Activated CD4-positive, alpha-beta T cell treated with anti-CD3 and anti-CD28 coated beads for 36 hours (primary cell): ENCODE data around the gene TFAP2C. TPM values are rescaled to one million over a fixed set of nuclear protein-coding genes. Genes with fewer than 3 reads are reported as not detected.

Experiments
- ATAC-seq: fragments of 200-7000 bp; cut with Tn5 transposase; one replicate; pipeline ENCODE4 v1.10.0; 2021; ENCODE audit warnings: mild to moderate bottlenecking, moderate library complexity
- CTCF ChIA-PET: fragments of 350-600 bp; sonication (Branson Sonifier 250); formaldehyde crosslinking; loops from one replicate; lab custom pipeline; 2021; ENCODE audit warnings: antibody characterized with exemption; lab: Charles Lee
- POLR2A ChIA-PET: fragments of 350-600 bp; sonication (Branson Sonifier 250); formaldehyde crosslinking; loops from one replicate; lab custom pipeline; 2021; ENCODE audit warnings: antibody characterized with exemption, inconsistent platforms; lab: Charles Lee
- DNase-seq: peaks from one replicate; pipeline ENCODE4 v3.0.0-alpha.2; 2020
- H3K27ac Mint-ChIP-seq: one replicate; pipeline ENCODE4 v1.8.0; 2021; ENCODE audit warnings: mixed read lengths
- H3K27me3 Mint-ChIP-seq: one replicate; pipeline ENCODE4 v1.8.0; 2021; ENCODE audit warnings: mixed read lengths
- H3K36me3 Mint-ChIP-seq: one replicate; pipeline ENCODE4 v1.8.0; 2021; ENCODE audit warnings: low read depth, mixed read lengths
- H3K4me1 Mint-ChIP-seq: one replicate; pipeline ENCODE4 v1.8.0; 2021; ENCODE audit warnings: mixed read lengths
- H3K4me3 Mint-ChIP-seq: one replicate; pipeline ENCODE4 v1.8.0; 2021; ENCODE audit warnings: mild to moderate bottlenecking, moderate library complexity, mixed read lengths
- H3K9me3 Mint-ChIP-seq: one replicate; pipeline ENCODE4 v1.8.0; 2021; ENCODE audit warnings: low read depth, mixed read lengths
- intact Hi-C, 2 experiments: fragments of 100-400 bp; cut with DNase I in 1 of 2; cut with micrococcal nuclease in 1 of 2; formaldehyde crosslinking; loops; one replicate each; pipeline versions ENCODE4 v1.14.2 to v1.15.1; 2022 to 2024; cut with DNase I, micrococcal nuclease
- total RNA-seq, 2 experiments: library from RNA; stranded (reverse); gene quantifications; one replicate each; pipeline ENCODE4 v1.2.3, GENCODE V29; 2021

TFAP2C gene
- total RNA-seq: not detected

DNA sequence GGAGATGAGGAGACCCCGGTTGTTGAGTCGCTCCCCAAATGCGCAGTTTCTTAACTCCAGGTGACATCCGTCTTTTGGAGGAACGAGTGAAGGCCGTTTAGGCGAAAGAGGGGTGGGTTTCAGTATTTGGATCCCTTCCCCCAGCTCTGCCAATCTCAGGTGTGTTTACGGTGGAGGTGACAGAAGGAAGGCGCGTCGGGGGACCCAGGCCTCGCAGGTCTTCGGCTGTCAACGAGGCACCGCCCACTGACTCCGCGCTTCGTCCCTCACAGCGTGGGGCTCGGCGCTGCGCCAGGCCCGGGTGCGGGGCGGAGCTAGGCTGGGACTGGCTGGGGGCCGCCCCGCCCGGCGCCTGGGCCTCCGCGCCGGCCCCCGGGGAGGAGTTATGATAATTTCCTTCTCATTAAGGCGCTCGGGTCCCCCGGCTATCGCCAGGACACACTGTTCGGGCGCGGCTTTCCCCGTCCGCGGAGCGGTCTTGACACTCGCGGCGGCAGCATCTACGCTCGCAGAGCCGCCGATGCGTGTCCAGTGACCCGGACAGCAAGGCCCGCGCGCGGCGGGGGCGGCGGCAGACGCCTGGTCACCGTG is at the start of gene TFAP2C:
Gene TFAP2C (plus strand): TSS at position 434 of the 591 bp plus-strand sequence. CDS start 239 bp downstream, outside the sequence.
- peak; percentile 79 for ATAC-seq
- CTCF ChIA-PET: no interaction called here
- H3K4me1 Mint-ChIP-seq: peaks cover 14% of the 10 kb centered on the region
- H3K27me3 Mint-ChIP-seq: peaks cover 61% of the 10 kb centered on the region
- peak; percentile 68 for DNase-seq
- intact Hi-C loops: loop anchor here (1.0 to 10.0 kb wide), 4 partner anchors 297 to 638 kb away; partner anchors contain the start of gene BMP7 (in 2 of the 2)
- H3K9me3 Mint-ChIP-seq: no peaks in the 10 kb centered on the region
- no peak within 1 kb of the TSS for H3K27ac Mint-ChIP-seq
- no peaks in the 10 kb centered on the region for H3K36me3 Mint-ChIP-seq
- H3K4me3 Mint-ChIP-seq: peak within 1 kb of the TSS; percentile 43
- POLR2A ChIA-PET: no interaction called here

- ATAC-seq (no peak), DNase-seq (no peak)
- Mint-ChIP-seq H3K36me3 (no peaks in the 10 kb centered on the region), H3K9me3 (no peaks in the 10 kb centered on the region), H3K4me1 (no peaks in the 10 kb centered on the region), H3K27me3 (peaks cover 13% of the 10 kb centered on the region), H3K27ac (no peak overlapping the region), H3K4me3 (no peak overlapping the region)
- intact Hi-C loops: no loop called here
- POLR2A ChIA-PET: no interaction called here
- CTCF ChIA-PET: interaction anchor here (0.9 kb wide), 1 partner anchor 30 kb away, joined by 3 read pairs; no protein-coding TSS in a partner anchor
Measured at GRCh38 chr20:56580226-56580625, 48.9 kb upstream of the TFAP2C start.

- DNase-seq: no peak
- Mint-ChIP-seq H3K27ac (no peak overlapping the region), H3K27me3 (peaks cover 6% of the 10 kb centered on the region), H3K9me3 (no peaks in the 10 kb centered on the region), H3K4me1 (no peaks in the 10 kb centered on the region), H3K4me3 (no peak overlapping the region), H3K36me3 (no peaks in the 10 kb centered on the region)
- CTCF ChIA-PET: interaction anchor here (0.6 kb wide), 1 partner anchor 31 kb away, joined by 3 read pairs; no protein-coding TSS in a partner anchor
- ATAC-seq: no peak
- POLR2A ChIA-PET: no interaction called here
- intact Hi-C loops: no loop called here
Measured at GRCh38 chr20:56581701-56582100, 47.4 kb upstream of the TFAP2C start.

DNA sequence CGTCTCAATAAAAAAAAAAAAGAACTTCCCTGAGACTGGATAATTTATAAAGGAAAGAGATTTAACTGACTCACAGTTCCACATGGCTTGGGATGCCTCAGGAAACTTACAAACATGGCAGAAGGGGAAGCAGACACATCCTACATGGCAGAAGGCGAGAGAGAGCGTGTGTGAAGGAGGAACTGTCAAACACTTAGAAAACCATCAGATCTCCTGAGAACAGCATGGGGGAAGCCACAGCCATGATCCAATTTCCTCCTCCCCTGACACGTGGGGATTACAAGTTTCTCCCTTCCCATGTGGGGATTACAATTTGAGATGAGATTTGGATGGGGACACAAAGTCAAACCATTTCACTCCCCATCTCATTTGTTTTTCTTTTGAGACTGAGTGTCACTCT is 46.6 kb upstream of the TFAP2C start:
- Mint-ChIP-seq H3K27ac (no peak overlapping the region), H3K27me3 (peaks cover 6% of the 10 kb centered on the region)
- no peak for DNase-seq

GRCh38 chr20:56584916-56585315 is 44.2 kb upstream of the TFAP2C start:
- ATAC-seq: no peak
- Mint-ChIP-seq H3K27me3 (peaks cover 6% of the 10 kb centered on the region), H3K4me1 (no peaks in the 10 kb centered on the region), H3K27ac (no peak overlapping the region), H3K4me3 (no peak overlapping the region), H3K36me3 (no peaks in the 10 kb centered on the region), H3K9me3 (no peaks in the 10 kb centered on the region)
- ChIA-PET CTCF (no interaction called here), POLR2A (no interaction called here)
- no peak for DNase-seq
- intact Hi-C loops: no loop called here

More for the DNA sequence above, 46.6 kb upstream of the TFAP2C start:
- ATAC-seq: no peak
- intact Hi-C loops: no loop called here
- POLR2A ChIA-PET: no interaction called here
- H3K4me1 Mint-ChIP-seq: no peaks in the 10 kb centered on the region
- H3K9me3 Mint-ChIP-seq: no peaks in the 10 kb centered on the region
- H3K4me3 Mint-ChIP-seq: no peak overlapping the region
- H3K36me3 Mint-ChIP-seq: no peaks in the 10 kb centered on the region
- CTCF ChIA-PET: no interaction called here

DNA sequence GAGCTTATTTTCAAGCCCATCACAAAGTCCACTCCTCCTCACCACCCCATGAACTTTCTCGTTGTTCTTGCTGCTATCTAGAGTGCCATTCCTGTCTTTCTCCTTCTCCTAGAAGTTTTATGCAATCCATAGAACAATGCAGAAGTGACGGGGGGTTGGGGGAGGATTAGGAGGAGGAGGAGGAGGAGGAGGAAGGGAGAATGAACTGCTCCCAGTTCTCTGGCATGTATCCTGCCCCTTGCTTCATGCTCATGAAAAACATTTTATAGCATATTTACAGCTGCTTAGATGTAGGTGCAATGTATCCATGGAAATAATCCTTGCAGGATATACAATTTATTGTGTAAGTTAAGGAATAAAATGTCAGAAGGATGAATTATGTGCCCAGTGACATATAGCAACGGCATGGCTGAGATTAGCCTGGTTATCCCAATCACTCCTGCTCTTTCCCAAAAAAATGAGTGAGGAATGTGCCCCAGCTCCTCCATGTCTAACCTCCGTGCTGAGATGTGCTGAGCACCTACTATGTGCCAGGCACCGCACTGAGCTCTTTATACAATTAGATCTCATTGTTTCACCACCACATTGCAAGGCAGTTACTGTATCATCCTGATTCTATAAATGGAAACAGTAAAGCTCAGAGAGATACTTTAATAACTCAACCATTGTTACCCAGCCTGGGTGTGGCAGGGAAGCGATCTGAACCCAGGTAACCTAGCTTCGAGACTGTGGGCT is 41.6 kb upstream of the TFAP2C start:
- Mint-ChIP-seq H3K9me3 (no peaks in the 10 kb centered on the region), H3K27me3 (peaks cover 2% of the 10 kb centered on the region), H3K4me3 (no peak overlapping the region), H3K36me3 (no peaks in the 10 kb centered on the region), H3K4me1 (no peaks in the 10 kb centered on the region), H3K27ac (no peak overlapping the region)
- intact Hi-C loops: no loop called here
- DNase-seq (no peak), ATAC-seq (no peak)
- ChIA-PET CTCF (interaction anchor here (0.7 to 1.0 kb wide), 3 partner anchors 9 to 37 kb away, joined by 3 to 4 read pairs (median 3); no protein-coding TSS in a partner anchor), POLR2A (no interaction called here)

DNA sequence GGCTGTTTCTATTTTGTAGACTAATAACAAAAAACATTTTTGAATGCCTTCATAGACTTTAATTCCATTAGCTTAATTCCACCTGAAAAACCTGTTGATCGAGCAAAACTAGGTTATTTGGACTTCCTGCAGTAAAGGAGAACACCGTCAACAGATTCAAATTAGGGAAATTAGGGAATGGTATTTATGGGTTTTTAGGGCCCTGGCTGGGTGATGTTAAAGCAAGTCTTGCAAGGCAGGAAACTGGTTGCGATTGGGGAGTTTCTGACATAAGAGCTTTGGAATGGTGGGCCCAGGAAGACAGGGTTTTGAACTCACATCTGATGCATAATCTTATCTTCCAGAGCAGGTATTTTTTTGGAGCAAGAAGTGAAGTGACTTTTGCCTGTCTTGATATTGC is 40.1 kb upstream of the TFAP2C start:
- Mint-ChIP-seq H3K9me3 (no peaks in the 10 kb centered on the region), H3K4me1 (no peaks in the 10 kb centered on the region), H3K27ac (no peak overlapping the region), H3K4me3 (no peak overlapping the region), H3K36me3 (no peaks in the 10 kb centered on the region), H3K27me3 (no peaks in the 10 kb centered on the region)
- ChIA-PET POLR2A (no interaction called here), CTCF (no interaction called here)
- no peak for ATAC-seq
- intact Hi-C loops: no loop called here
- no peak for DNase-seq

DNA sequence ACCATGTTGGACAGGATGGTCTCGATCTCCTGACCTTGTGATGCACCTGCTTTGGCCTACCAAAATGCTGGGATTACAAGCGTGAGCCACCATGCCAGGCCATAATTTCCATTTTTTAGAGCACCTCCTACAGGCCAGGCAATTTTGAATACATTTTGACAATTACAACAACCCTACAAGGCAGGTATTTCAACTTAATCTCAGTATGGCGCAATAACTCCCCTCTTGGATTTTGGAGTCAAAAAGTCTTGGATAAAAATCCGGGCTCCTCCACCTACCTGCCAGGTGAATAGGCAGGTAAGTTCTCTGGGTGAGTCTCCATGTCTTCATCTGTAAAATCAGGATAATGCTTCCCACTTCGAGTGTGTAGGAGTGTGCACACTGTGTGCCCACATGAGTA is 39.5 kb upstream of the TFAP2C start:
- ChIA-PET CTCF (no interaction called here), POLR2A (no interaction called here)
- ATAC-seq (no peak), DNase-seq (no peak)
- Mint-ChIP-seq H3K27me3 (no peaks in the 10 kb centered on the region), H3K4me3 (no peak overlapping the region), H3K9me3 (no peaks in the 10 kb centered on the region), H3K36me3 (no peaks in the 10 kb centered on the region), H3K27ac (no peak overlapping the region), H3K4me1 (no peaks in the 10 kb centered on the region)
- intact Hi-C loops: no loop called here

DNA sequence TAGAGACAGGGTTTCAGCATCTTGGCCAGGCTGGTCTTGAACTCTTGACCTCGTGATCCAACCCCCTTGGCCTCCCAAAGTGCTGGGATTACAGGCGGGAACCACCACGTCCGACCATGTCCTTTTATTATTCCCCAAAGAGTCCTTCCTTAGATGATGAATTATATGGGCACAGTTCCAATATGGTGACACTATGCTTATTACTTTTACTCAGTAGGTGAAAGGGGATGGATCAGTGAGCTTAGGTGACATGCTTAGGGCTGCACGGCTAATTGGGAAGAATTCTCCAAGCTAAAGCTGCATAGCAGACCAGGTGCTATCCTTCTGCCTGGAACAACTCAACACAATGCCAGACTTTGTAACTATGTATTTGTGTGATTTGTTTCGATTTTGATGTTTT is 38.2 kb upstream of the TFAP2C start:
- intact Hi-C loops: no loop called here

GRCh38 chr20:56592211-56592610 is 36.9 kb upstream of the TFAP2C start:
- CTCF ChIA-PET: interaction anchor here (0.6 kb wide), 1 partner anchor 391 kb away, joined by 3 read pairs; no protein-coding TSS in a partner anchor
- H3K27ac Mint-ChIP-seq: no peak overlapping the region
- no peaks in the 10 kb centered on the region for H3K27me3 Mint-ChIP-seq

More for the DNA sequence above, 38.2 kb upstream of the TFAP2C start:
- H3K9me3 Mint-ChIP-seq: no peaks in the 10 kb centered on the region
- CTCF ChIA-PET: interaction anchor here (0.5 kb wide), 1 partner anchor 17 kb away, joined by 3 read pairs; no protein-coding TSS in a partner anchor
- POLR2A ChIA-PET: no interaction called here
- DNase-seq (no peak), ATAC-seq (no peak)
- no peak overlapping the region for H3K4me3 Mint-ChIP-seq
- no peaks in the 10 kb centered on the region for H3K27me3 Mint-ChIP-seq
- no peak overlapping the region for H3K27ac Mint-ChIP-seq
- no peaks in the 10 kb centered on the region for H3K4me1 Mint-ChIP-seq
- no peaks in the 10 kb centered on the region for H3K36me3 Mint-ChIP-seq

GRCh38 chr20:56592817-56593216 is 36.3 kb upstream of the TFAP2C start:
- CTCF ChIA-PET: no interaction called here
- no peaks in the 10 kb centered on the region for H3K9me3 Mint-ChIP-seq
- no peaks in the 10 kb centered on the region for H3K4me1 Mint-ChIP-seq
- DNase-seq (no peak), ATAC-seq (no peak)
- intact Hi-C loops: no loop called here
- POLR2A ChIA-PET: no interaction called here
- H3K27ac Mint-ChIP-seq: no peak overlapping the region
- H3K36me3 Mint-ChIP-seq: no peaks in the 10 kb centered on the region
- H3K27me3 Mint-ChIP-seq: no peaks in the 10 kb centered on the region
- H3K4me3 Mint-ChIP-seq: no peak overlapping the region

More at GRCh38 chr20:56592211-56592610, 36.9 kb upstream of the TFAP2C start:
- intact Hi-C loops: no loop called here
- H3K4me3 Mint-ChIP-seq: no peak overlapping the region
- H3K4me1 Mint-ChIP-seq: no peaks in the 10 kb centered on the region
- POLR2A ChIA-PET: no interaction called here
- H3K9me3 Mint-ChIP-seq: no peaks in the 10 kb centered on the region
- DNase-seq: no peak
- ATAC-seq: no peak
- no peaks in the 10 kb centered on the region for H3K36me3 Mint-ChIP-seq
